Raji (cell line): ENCODE measurements around the gene HOXA5.

Experiments
- POLR2A ChIP-seq: IDR thresholded peaks from 2 replicates; pipeline ENCODE4 v1.6.1; 2011; ENCODE audit warnings: low read depth, low read length, control low read depth; ENCODE audit not compliant: insufficient read depth

The HOXA5 gene

DNA sequence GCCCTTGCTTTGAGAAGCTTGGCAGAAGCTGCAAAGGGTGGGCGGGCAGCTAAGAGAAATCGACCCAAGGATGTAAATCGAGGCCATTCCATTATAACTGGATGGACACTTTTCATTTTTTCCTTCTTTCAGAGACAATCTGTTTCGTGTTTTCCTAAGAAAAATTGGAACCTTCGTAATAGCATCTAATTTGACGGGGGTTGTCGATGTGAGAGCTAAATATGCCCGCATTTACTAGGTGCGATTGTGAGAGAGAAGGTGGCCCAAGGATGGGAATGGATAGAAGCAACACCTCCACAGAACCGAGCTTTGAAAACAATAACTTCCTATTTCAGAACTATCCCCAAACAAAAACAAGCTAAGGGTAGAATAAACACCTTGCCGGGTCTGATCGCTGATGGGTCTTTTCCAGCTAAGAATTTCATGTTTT is 12.1 kb downstream of the HOXA5 start:
- TF ChIP-seq POLR2A, result no peak

DNA sequence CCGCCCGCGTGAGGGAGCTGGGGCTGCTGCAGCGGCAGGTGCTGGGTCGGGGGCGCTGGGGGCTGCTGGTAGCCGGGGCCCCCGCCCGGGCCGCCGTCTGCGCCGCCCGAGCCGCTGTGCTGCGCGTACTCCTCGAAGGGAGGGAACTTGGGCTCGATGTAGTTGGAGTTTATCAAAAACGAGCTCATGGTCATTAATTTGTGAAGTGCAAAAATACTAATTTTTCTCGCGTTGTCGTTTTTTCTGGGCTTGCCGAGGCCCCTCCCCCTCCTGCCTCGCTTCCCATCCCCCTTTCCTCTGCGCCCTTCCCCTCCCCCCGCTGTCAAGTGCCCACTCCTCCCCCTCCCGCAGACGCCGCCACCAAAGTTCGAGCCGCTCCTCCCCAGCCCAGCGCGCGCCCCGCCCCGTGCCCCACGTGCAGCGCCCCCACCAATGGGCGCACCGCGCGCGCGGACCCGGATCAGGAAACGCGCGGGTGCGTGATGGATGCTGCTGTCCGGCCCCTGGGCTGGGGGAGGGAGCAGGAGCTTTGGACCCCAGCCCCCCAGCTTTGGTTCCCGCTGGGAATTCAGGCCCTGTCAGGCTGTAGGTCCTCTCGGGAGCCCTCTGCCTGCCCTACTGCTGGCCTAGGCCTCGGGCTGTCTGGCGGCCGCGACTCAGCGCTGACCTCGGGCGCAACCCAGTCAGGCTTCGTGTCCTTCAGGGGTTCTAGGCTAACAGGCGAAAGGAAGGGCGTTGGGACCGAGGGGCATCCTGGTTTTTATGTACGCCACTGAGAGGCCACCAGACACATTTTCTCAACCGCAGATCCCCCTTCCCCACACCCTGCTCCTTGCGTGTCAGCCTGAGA is 12.7 kb downstream of the HOXA5 start, which contains the start of gene HOXA4:
HOXA4 (minus strand) TSS at position 218 of the 850 bp plus-strand sequence; CDS start at position 194, 24 bp downstream.
- TF ChIP-seq POLR2A, result no peak

DNA sequence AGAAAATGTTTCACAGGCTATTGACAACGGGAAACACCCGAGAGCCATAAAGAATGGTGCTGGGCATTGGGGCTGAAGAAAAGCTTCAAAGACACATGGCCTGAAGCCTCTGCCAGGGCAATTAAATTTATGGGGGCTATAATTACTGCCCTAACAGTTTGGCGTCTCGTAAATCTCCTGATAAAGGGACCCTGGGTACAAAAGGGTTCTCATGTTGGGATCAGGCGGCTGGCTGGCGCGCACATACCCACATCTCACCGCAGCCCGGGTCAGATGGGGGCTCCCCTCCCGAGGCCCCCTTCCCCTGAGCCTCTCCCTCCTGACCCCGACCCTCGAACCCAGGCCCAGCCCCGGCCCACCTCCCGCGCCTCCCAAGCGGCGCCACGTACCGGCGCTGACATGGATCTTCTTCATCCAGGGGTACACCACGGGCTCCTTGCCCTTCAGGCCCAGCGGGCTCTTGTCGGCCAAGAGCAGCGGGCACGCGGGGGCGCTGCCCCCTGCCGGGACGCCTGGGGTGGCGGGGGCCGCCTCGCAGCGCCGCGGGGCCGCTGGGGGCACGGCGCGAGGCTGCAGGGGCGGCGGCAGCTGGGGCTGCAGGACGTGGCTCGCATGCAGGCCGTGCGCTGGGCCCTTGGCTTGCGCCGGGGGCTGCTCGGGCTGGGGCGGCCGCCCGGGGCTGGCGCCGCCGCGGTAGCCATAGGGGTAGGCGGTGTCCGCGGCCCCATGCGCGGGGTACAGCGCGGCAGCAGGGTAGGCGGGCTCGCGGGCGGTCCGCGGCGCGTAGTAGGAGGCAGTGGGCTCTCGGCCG is 13.5 kb downstream of the HOXA5 start:
- no peak for TF ChIP-seq POLR2A

DNA sequence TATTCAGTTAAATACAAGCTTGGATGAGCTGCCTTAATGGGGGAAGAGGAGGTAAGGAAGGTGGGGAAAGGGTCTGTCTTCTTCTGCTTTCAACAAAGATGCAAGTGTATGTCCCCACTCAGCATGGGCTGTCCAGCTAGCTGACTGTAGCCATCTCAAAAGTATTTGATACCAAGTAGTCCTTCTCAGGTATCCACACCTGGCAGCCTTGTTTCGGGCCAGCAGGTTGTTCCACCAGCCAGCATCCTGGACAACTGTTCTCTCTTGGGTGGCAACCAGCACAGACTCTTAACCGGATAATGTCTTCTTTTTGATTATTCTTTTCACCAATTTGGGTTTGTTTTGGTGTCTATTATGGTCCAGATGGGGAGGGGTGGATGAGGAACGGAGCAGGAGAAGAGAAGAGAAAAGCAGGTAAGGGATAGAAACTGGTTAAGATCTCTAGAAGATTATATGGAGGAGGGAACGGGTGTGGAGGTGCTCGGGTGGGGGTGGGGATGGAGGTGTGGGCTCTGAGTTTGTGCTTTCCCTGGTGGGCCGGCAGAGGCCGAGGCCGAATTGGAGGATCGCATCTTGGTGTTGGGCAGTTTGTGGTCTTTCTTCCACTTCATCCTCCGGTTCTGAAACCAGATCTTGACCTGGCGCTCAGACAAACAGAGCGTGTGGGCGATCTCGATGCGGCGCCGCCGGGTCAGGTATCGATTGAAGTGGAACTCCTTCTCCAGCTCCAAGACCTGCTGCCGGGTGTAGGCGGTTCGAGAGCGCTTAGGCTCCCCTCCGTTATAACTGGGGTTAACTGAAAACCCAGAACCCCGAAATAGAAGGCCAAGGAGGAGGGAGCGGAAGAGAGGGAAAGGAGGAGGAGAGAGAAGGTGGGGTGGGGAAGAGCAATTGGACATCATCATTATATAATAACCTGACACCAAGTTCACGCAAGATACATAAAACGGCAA is 14.4 kb downstream of the HOXA5 start:
- TF ChIP-seq POLR2A, result no peak

DNA sequence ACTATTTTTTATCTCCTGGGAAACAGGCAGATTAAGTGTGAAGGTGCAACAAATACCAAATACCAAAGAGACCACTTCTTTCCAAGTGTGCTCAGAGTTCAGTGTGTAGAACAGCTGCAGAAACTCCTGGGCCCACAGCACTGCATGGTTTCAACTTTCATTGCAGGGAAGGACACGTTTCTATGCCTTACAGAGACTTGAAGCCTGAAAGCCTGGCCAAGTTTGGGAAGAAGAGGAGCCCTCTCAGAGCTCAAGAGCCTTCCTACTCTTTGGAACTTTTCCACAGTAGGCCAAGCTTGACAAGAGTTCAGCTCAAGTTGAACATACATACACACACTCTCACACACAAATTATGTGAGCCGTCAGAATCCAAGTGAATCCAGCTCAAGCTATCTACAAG is 15.4 kb downstream of the HOXA5 start:
- TF ChIP-seq POLR2A, result no peak

DNA sequence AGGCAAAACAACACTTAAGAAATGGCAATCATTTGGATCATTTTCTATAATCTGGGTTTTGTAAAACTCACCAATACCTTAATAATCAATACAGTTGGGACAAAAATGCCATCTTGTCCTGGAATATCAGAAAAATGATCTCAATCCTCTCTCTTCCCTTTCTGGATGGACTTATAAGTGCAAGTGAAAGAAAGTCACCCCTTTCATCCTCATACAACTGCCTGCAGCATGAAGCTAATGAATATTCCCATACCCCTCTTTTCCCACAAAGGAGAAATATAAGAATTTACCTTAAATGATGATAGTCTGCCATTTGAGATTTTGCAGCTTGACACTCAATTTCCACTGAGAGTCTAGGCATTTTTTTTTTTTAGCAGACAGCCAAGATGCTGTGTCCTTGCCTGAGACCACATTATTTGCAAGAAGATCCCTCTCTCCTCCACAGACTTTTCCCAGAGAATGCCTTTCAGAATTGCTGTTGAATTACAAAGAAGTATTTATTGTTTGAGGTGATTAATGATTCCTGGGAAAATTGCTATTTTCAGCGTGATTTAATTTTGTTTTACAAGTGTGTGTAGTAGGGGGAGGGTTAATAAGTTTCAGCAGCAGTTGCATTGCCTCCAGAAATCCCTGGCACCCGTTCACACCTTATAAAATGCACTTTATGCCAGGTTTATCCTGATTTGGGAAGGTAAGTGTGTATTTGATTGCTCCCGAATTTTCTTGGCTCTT is 16.7 kb downstream of the HOXA5 start:
- TF ChIP-seq POLR2A, result no peak

DNA sequence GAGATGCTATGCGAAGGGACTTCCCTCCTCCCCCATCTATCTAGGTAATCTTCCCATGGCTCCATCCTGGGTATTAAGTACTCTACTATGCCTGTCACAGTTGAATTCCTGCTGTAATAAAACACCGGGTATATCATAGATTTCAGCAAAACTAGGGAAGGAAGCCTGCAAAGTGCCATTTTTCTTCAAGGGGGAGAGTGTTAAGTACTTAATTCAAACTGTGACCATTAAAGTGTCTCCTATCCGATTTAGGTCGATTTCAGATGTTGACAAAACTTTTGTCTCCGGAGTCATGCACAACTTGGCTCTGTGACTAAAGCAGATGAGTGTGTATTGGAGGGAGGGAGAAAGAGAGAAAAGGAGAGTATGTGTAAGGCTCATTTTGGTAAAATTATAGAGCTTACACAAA is 17.5 kb downstream of the HOXA5 start:
- no peak for TF ChIP-seq POLR2A

DNA sequence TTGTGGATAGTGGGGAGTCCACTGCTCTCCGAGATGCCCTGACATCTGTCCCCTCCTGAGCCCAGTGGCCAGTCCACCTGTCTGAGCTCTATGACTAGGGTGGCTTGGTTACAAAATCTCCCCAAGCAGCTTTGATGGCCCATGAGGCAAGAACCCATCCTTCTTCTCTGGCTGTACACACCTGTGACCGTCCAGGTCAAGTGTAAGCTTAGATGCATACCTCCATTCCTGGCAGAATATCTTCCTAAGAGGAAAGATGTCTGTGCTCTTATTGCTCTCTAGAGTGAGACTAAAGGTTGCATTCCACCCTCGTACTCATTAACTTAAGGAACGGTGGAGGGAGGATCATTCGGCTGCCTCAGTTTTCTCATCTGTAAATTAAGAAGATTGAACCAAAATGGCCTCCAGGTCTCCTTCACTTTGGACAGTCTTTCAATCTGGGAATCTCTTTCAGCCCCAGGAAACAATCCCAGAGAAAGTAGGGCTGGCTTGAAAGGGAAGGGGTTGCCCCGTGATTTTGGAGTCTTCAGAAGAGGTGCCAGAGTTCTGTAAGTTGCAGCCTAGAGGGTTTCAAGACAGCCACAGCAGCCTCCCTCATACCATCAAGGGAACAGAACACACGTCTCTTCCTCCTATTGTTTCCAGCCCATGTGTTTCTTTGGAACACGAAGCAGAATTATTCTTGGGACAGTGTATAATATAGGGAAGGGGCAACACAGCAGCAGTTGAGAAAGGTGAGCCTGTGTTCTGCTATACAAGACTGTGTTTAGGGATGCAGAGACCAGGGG is 18.4 kb downstream of the HOXA5 start:
- no peak for TF ChIP-seq POLR2A

DNA sequence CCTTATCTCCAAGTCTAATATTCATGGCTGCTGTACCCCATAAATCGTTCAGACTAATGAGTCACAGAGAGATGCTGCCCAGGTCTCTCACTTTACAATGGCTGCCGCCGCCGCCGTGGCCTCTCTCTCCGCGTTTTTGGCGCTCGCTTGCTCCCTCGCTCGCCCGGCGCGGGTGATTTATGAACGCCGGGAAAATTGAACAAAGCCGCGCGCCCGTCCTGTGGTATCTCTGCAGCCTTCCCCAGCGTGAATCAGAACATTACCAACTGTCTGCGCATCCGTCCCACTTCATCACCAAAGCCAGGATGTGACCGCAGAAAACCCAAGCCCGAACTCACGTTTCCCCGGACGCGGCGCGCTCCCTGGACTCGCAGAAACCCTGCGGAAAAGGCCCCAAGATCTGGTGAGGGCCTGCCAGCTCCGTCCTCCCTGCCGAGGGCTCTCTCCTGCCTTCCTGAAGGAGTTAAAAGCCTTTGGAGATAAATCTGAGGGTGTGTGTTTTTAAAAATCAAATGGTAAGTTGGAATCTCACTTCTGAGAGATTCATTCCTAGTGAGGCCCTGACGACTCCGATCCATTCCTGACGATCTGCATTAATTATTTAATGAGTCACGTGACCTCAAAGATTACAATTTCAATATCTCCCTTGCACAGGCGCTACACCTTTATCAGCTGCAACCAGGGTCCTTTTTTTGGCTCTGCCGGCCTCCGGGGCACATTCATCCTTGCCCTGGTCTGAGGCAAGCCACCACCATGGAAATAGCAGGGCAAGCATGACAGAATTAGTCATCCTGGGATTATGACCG is 19.2 kb downstream of the HOXA5 start:
- no peak for TF ChIP-seq POLR2A

DNA sequence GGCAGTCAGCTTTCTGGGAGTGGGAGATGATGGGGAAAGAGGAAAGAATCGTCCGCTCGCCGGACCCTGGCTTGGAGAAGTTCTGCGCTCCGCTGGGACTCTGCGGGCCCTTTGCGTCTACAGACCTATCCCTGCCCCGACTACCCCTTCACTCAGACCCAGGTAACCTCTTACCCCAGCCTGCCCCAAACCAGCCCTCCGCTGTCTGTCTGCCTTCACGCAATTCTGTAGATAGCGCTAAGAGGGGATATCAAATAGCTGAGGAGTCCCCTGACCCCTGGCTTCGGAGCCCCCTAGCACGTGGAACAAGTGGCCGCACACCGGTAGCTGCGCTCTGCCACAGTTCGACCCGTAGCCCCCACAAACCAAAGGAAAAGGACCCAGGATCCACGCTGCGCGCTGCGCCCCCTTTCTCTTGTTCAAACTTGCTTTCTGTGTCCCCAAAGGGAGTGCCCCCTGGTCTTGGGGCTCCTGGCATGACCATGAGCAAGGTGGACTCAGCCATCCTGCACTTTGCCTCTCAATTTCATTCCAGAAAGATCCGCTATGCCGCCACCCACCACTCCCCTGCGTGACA is 19.9 kb downstream of the HOXA5 start:
- no peak for TF ChIP-seq POLR2A

DNA sequence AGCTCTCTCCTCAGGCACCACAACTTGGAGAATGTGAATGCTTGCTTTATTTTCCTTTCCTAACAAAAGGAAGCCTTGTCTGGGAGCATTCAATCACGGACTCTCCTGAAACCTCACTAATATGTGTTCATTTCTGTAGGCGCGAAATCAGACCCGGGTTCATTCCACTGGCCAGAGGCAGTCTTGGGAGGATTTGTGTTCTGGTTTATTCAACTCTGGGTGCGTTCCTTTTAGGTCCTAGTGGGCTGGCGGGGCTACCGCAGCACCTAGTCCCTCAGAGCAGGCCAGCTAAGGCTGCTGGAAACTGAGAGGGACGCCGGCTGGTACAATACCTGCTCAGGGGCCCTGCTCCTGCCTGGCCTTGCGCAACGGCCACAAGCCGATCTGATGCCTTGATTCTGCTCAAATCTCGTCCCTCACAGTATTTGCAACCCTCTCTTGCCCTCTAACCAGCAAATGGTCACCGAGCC is 20.4 kb downstream of the HOXA5 start:
- no peak for TF ChIP-seq POLR2A
